ENCODE results near the gene MMUT. TPM values are rescaled to one million over a fixed set of nuclear protein-coding genes. Genes with fewer than 3 reads are reported as not detected.

Gene MMUT
- total RNA-seq, 1 experiment from 2014 or later = 14.8 TPM

- peaks cover 47% of the 10 kb centered on the region for H3K4me1 ChIP-seq (ENCODE audit: low read length)
- H3K4me3 ChIP-seq (ENCODE audit: low read length) = peak overlapping the region; percentile 94
- H3K79me2 ChIP-seq (ENCODE audit: low read length) = peaks cover 87% of the 10 kb centered on the region
- peaks cover 12% of the 10 kb centered on the region; the same call in 1 of the 2 replicates for H3K36me3 ChIP-seq (ENCODE audit: insufficient read depth, low read length)
- no peaks in the 10 kb centered on the region for H4K20me1 ChIP-seq (ENCODE audit: insufficient read depth, low read depth, low read length)
- peak overlapping the region; percentile 86; the same call in 1 of the 2 replicates for H2AFZ ChIP-seq (ENCODE audit: low read length)
- H3K9me2 ChIP-seq (replicated peaks; ENCODE audit: insufficient read depth, low read length) = no peaks in the 10 kb centered on the region
- no peaks in the 10 kb centered on the region for H3K9me3 ChIP-seq (ENCODE audit: low read length)
- peak overlapping the region; percentile 61 for H3K27ac ChIP-seq (ENCODE audit: low read length)
- peak overlapping the region; percentile 99 for H3K4me2 ChIP-seq (ENCODE audit: low read depth, low read length, poor library complexity, severe bottlenecking)
- DNase-seq = peak; percentile 68
- peak overlapping the region; percentile 89 for H3K9ac ChIP-seq (ENCODE audit: low read length)
- no peaks in the 10 kb centered on the region for H3K27me3 ChIP-seq (ENCODE audit: low read length)
Measured at GRCh38 chr6:49462071-49462470, 982 bp downstream of the MMUT start.

GRCh38 chr6:49457771-49458170 is 5.3 kb downstream of the MMUT start:
- no peaks in the 10 kb centered on the region for H3K27me3 ChIP-seq (ENCODE audit: low read length)
- no peak for DNase-seq

GRCh38 chr6:49454787-49455709 is 8.0 kb downstream of the MMUT start:
- Histone ChIP-seq H3K79me2 (ENCODE audit: low read length) (peaks cover 23% of the 10 kb centered on the region), H3K4me3 (ENCODE audit: low read length) (no peak overlapping the region), H3K9me2 (replicated peaks; ENCODE audit: insufficient read depth, low read length) (no peaks in the 10 kb centered on the region), H3K36me3 (ENCODE audit: insufficient read depth, low read length) (peaks cover 14% of the 10 kb centered on the region; the same call in 1 of the 2 replicates), H3K4me2 (ENCODE audit: low read depth, low read length, poor library complexity, severe bottlenecking) (no peak overlapping the region), H2AFZ (ENCODE audit: low read length) (no peak overlapping the region), H3K4me1 (ENCODE audit: low read length) (peaks cover 6% of the 10 kb centered on the region), H3K27ac (ENCODE audit: low read length) (no peak overlapping the region), H3K27me3 (ENCODE audit: low read length) (no peaks in the 10 kb centered on the region), H3K9ac (ENCODE audit: low read length) (no peak overlapping the region), H3K9me3 (ENCODE audit: low read length) (no peaks in the 10 kb centered on the region), H4K20me1 (ENCODE audit: insufficient read depth, low read depth, low read length) (no peaks in the 10 kb centered on the region)
- DNase-seq = no peak

More at GRCh38 chr6:49457771-49458170, 5.3 kb downstream of the MMUT start:
- H3K4me2 ChIP-seq (ENCODE audit: low read depth, low read length, poor library complexity, severe bottlenecking) = no peak overlapping the region
- H3K9me3 ChIP-seq (ENCODE audit: low read length) = no peaks in the 10 kb centered on the region
- H3K9me2 ChIP-seq (replicated peaks; ENCODE audit: insufficient read depth, low read length) = no peaks in the 10 kb centered on the region
- no peak overlapping the region for H2AFZ ChIP-seq (ENCODE audit: low read length)
- H3K4me3 ChIP-seq (ENCODE audit: low read length) = no peak overlapping the region
- peaks cover 10% of the 10 kb centered on the region; the same call in 1 of the 2 replicates for H3K36me3 ChIP-seq (ENCODE audit: insufficient read depth, low read length)
- H3K79me2 ChIP-seq (ENCODE audit: low read length) = peaks cover 50% of the 10 kb centered on the region
- no peak overlapping the region for H3K27ac ChIP-seq (ENCODE audit: low read length)
- H3K9ac ChIP-seq (ENCODE audit: low read length) = no peak overlapping the region
- H4K20me1 ChIP-seq (ENCODE audit: insufficient read depth, low read depth, low read length) = no peaks in the 10 kb centered on the region
- peaks cover 27% of the 10 kb centered on the region for H3K4me1 ChIP-seq (ENCODE audit: low read length)

GRCh38 chr6:49453221-49453620 is 9.8 kb downstream of the MMUT start:
- H4K20me1 ChIP-seq (ENCODE audit: insufficient read depth, low read depth, low read length) = no peaks in the 10 kb centered on the region
- peak; percentile 48 for DNase-seq
- H3K4me3 ChIP-seq (ENCODE audit: low read length) = no peak overlapping the region
- peaks cover 8% of the 10 kb centered on the region; the same call in 1 of the 2 replicates for H3K36me3 ChIP-seq (ENCODE audit: insufficient read depth, low read length)
- no peaks in the 10 kb centered on the region for H3K27me3 ChIP-seq (ENCODE audit: low read length)
- H3K4me1 ChIP-seq (ENCODE audit: low read length) = no peaks in the 10 kb centered on the region
- H3K9ac ChIP-seq (ENCODE audit: low read length) = no peak overlapping the region
- no peak overlapping the region for H3K4me2 ChIP-seq (ENCODE audit: low read depth, low read length, poor library complexity, severe bottlenecking)
- H3K79me2 ChIP-seq (ENCODE audit: low read length) = 0 out of 2 replicates have a peak, but pooled peaks cover 7% of the 10 kb centered on the region
- no peaks in the 10 kb centered on the region for H3K9me2 ChIP-seq (replicated peaks; ENCODE audit: insufficient read depth, low read length)
- no peak overlapping the region for H3K27ac ChIP-seq (ENCODE audit: low read length)
- H2AFZ ChIP-seq (ENCODE audit: low read length) = no peak overlapping the region
- no peaks in the 10 kb centered on the region for H3K9me3 ChIP-seq (ENCODE audit: low read length)

GRCh38 chr6:49430866-49431265 is 32.2 kb downstream of the MMUT start:
- Histone ChIP-seq H3K36me3 (ENCODE audit: insufficient read depth, low read length) (peaks cover 14% of the 10 kb centered on the region; the same call in 1 of the 2 replicates), H2AFZ (ENCODE audit: low read length) (no peak overlapping the region), H3K4me3 (ENCODE audit: low read length) (no peak overlapping the region), H3K27ac (ENCODE audit: low read length) (no peak overlapping the region), H3K9ac (ENCODE audit: low read length) (no peak overlapping the region), H3K4me1 (ENCODE audit: low read length) (no peaks in the 10 kb centered on the region), H4K20me1 (ENCODE audit: insufficient read depth, low read depth, low read length) (no peaks in the 10 kb centered on the region), H3K27me3 (ENCODE audit: low read length) (no peaks in the 10 kb centered on the region), H3K4me2 (ENCODE audit: low read depth, low read length, poor library complexity, severe bottlenecking) (no peak overlapping the region), H3K79me2 (ENCODE audit: low read length) (no peaks in the 10 kb centered on the region), H3K9me2 (replicated peaks; ENCODE audit: insufficient read depth, low read length) (no peaks in the 10 kb centered on the region), H3K9me3 (ENCODE audit: low read length) (no peaks in the 10 kb centered on the region)
- DNase-seq = no peak

- Histone ChIP-seq H2AFZ (ENCODE audit: low read length) (no peak overlapping the region), H4K20me1 (ENCODE audit: insufficient read depth, low read depth, low read length) (no peaks in the 10 kb centered on the region), H3K9me2 (replicated peaks; ENCODE audit: insufficient read depth, low read length) (no peaks in the 10 kb centered on the region), H3K9me3 (ENCODE audit: low read length) (no peaks in the 10 kb centered on the region), H3K4me3 (ENCODE audit: low read length) (no peak overlapping the region), H3K4me1 (ENCODE audit: low read length) (no peaks in the 10 kb centered on the region), H3K27me3 (ENCODE audit: low read length) (no peaks in the 10 kb centered on the region), H3K36me3 (ENCODE audit: insufficient read depth, low read length) (peaks cover 8% of the 10 kb centered on the region; the same call in 1 of the 2 replicates), H3K4me2 (ENCODE audit: low read depth, low read length, poor library complexity, severe bottlenecking) (no peak overlapping the region), H3K79me2 (ENCODE audit: low read length) (no peaks in the 10 kb centered on the region), H3K27ac (ENCODE audit: low read length) (no peak overlapping the region), H3K9ac (ENCODE audit: low read length) (no peak overlapping the region)
- no peak for DNase-seq
Measured at GRCh38 chr6:49430187-49430586, 32.9 kb downstream of the MMUT start.

GRCh38 chr6:49423817-49424216 is 39.2 kb downstream of the MMUT start:
- Histone ChIP-seq H3K79me2 (ENCODE audit: low read length) (no peaks in the 10 kb centered on the region), H3K36me3 (ENCODE audit: insufficient read depth, low read length) (no peaks in the 10 kb centered on the region), H3K27ac (ENCODE audit: low read length) (no peak overlapping the region), H3K4me2 (ENCODE audit: low read depth, low read length, poor library complexity, severe bottlenecking) (no peak overlapping the region), H3K4me3 (ENCODE audit: low read length) (no peak overlapping the region), H3K9me2 (replicated peaks; ENCODE audit: insufficient read depth, low read length) (no peaks in the 10 kb centered on the region), H4K20me1 (ENCODE audit: insufficient read depth, low read depth, low read length) (no peaks in the 10 kb centered on the region), H3K9ac (ENCODE audit: low read length) (no peak overlapping the region), H3K4me1 (ENCODE audit: low read length) (no peaks in the 10 kb centered on the region), H3K9me3 (ENCODE audit: low read length) (no peaks in the 10 kb centered on the region), H2AFZ (ENCODE audit: low read length) (no peak overlapping the region), H3K27me3 (ENCODE audit: low read length) (no peaks in the 10 kb centered on the region)
- no peak for DNase-seq

- DNase-seq = no peak
- Histone ChIP-seq H3K4me1 (ENCODE audit: low read length) (no peaks in the 10 kb centered on the region; the same call in 1 of the 2 replicates), H3K9me3 (ENCODE audit: low read length) (no peaks in the 10 kb centered on the region), H3K27ac (ENCODE audit: low read length) (no peak overlapping the region), H3K36me3 (ENCODE audit: insufficient read depth, low read length) (no peaks in the 10 kb centered on the region), H3K27me3 (ENCODE audit: low read length) (no peaks in the 10 kb centered on the region), H3K9ac (ENCODE audit: low read length) (no peak overlapping the region), H2AFZ (ENCODE audit: low read length) (no peak overlapping the region), H3K4me3 (ENCODE audit: low read length) (no peak overlapping the region), H3K79me2 (ENCODE audit: low read length) (no peaks in the 10 kb centered on the region), H3K4me2 (ENCODE audit: low read depth, low read length, poor library complexity, severe bottlenecking) (no peak overlapping the region), H4K20me1 (ENCODE audit: insufficient read depth, low read depth, low read length) (no peaks in the 10 kb centered on the region), H3K9me2 (replicated peaks; ENCODE audit: insufficient read depth, low read length) (no peaks in the 10 kb centered on the region)
Measured at GRCh38 chr6:49416195-49416594, 46.9 kb downstream of the MMUT start.
